GM03348 (cell line): Measurements from ENCODE around the gene MEA1.
"Not testable (repeated sequence)": the region's sequence is repeated elsewhere in the genome, so short reads cannot be mapped to it uniquely, and the experiment has no call there.

Experiments
- DNase-seq: peaks from one replicate; pipeline ENCODE4 v3.0.0; 2012; ENCODE audit warnings: low spot score

MEA1 gene

GRCh38 chr6:43009124-43009523 is 4.6 kb downstream of the MEA1 start:
- DNase-seq, result peak; percentile 33

- DNase-seq, result no peak
These were observed 6.6 kb downstream of the MEA1 start for GRCh38 chr6:43007126-43007525.

DNA sequence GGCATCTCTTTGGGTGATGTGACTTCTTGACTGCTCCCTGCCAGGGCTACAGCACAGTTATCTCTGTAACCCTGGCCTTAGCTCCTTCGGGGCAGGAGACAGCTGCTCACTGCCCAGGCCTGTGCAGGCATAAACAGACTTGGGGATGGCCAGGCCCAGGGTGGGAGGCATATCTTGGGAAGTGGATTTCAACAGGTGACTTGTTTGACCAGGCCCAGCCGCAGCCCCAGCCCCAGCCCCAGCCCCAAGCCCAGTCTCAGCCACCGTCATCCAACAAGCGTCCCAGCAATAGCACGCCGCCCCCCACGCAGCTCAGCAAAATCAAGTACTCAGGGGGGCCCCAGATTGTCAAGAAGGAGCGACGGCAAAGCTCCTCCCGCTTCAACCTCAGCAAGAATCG is 7.5 kb downstream of the MEA1 start:
- no peak for DNase-seq

DNA sequence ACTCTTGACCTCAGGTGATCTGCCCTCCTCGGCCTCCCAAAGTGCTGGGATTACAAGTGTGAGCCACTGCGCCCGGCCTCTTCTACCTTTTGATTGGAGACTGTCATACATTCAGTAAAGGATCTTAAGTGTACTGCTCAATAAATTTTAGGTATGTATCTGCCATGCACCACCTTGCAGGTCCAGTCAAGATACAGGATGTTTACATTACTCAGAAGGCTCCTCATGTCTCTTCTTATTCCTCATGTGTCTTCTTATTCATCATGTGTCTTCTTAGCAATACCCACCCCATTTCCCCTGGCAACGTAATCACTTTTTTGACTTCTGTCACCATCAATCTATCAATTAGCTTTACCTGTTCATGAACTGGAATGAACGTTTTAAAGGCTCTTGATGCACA is 7.9 kb downstream of the MEA1 start:
- DNase-seq, result no peak

DNA sequence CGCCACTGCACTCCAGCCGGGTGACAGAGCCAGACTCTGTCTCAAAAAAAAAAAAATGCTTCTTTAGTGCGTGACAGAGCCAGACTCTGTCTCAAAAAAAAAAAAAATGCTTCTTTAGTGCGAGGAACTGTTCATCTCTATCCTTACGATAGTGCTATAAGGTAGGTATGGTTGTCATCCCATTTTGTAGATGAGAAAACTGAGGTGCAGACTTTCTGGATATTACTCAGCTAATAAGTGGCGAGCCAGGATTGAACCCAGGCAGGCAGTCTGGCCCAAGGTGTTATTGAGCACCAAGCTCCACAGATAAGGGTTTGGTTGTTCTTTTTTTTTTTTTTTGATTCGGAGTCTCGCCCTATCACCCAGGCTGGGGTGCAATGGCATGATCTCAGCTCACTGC is 11.9 kb downstream of the MEA1 start:
- DNase-seq, result no peak

DNA sequence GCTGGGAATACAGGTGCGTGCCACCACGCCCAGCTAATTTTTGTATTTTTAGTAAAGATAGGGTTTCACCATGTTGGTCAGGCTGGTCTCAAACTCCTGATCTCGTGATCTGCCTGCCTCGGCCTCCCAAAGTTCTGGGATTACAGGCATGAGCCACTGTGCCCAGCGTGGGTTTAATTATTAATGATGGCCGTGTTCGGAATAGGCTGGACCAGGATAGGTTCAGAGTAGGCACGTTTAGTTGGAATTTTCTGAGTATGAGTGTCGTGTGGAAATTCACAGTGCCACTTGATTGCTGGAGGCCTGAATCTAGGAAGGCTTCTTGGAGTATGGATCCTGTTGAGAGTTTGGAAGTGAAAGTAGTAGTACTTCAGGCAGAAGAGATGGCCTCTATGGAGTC is 15.5 kb downstream of the MEA1 start:
- not testable (repeated sequence) for DNase-seq

DNA sequence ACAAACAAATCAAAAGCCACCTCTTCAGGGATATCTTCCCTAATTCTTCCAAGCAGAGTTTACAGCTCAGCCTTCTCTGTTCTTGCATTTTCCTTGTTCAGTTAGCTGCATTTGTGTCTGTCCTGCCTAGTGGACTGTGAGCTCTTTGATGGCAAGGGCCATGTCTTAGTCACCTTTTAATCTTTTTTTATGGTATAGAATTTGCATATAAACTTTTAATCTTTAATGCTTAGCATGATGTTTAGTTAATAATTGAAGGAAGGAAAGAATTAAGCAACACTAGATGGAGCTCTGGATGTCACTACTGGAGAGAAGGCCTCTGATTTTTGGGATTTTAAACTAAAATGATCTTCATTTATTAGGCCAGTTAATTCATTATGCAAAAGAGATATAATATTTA is 17.2 kb downstream of the MEA1 start:
- no peak for DNase-seq

DNA sequence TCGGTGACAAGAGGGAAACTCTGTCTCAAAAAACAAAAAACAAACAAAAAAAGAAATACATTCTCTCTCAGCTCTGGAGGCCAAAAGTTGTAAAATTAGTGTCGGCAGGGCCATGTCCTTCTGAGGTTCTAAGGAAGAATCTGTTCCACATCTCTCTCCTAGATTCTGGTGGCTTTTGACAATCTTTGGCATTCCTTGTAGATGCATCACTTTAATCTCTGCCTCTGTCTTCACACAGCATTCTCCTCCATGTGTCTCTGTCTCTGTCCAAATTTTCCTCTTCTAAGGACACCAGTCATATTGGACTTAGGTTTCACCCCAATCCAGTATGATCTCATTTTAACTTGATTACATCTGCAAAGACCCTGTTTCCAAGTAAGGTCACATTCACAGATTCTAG is 20.3 kb downstream of the MEA1 start:
- DNase-seq, result no peak

- no peak for DNase-seq
These were observed 23.8 kb downstream of the MEA1 start for GRCh38 chr6:42989923-42990322.

- peak; percentile 22 for DNase-seq
These were observed 25.2 kb downstream of the MEA1 start for GRCh38 chr6:42988486-42989020.

DNA sequence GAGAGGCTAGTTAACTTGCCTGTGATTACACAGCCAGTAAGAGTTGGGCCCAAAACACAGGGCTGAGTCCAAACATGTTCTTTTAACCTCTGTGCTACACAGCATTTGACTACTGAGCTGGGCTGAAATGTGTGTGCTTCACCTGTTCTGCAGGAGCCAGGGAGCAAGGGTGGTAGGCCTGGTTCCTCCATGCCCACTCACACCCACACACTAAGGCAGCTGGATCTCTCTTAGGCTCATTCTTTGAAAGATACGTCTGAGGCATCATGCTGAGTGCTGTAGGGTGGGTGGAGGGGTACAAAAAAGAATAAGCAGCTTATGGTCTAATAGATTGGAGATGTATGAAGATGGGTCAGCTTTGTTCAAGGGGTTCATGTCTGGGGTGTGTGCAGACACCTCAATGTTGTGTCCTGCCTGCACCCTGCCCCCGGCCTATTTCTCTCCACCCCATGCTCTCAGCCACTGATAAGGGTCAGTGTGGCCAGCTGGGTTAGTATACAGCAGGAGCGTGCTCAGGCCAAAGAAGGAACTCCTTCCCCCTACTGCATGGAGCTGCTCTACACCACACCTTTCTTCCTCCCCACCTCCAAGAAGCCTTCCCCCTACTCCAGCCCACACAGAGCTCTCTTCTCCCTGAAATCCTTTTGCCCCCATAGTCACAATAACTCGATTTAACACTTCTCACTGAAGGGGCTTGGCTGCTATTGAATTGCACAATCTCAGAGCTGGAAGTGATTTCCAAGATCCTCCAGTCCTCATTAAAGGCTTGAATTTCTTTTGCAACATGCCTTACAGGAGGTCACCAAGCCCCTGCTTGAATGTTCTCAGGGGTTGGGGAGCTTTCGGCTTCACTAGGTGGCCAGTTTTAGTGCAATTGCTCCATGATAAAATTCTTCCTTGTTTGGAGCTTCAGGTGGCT is 26.0 kb downstream of the MEA1 start:
- DNase-seq, result no peak

DNA sequence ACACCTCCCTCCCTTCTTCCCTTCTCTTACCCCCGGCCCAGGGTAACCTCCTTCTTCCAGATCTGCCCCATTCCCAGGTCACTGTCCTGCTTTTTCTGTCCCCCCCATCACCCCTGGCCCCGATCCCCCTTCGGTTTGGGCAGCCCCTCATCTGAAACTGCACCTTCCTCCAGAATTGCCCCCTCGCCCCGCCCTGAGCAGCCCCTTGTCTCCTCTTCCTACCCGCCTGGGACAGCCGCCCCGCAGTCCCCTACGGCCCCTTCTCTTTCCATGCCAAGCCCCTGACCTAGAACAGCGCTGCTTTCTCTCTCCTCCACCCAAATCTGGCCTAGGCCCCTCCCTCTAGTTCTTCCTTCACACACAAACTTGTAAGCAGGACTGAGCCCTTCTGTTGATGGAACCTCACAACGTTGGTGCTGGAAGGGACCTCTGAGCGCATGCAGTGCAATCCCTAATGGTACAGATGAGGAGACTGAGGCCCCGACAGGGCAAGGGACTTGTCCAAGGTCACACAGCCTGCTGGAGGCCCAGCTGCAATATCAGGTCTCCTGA is 28.7 kb downstream of the MEA1 start:
- DNase-seq, result peak; percentile 26

- DNase-seq, result peak; percentile 98
These were observed 29.5 kb downstream of the MEA1 start, which contains the start of gene PPP2R5D for GRCh38 chr6:42984001-42984923. PPP2R5D (plus strand) TSS chr6:42984570; CDS start chr6:42984678, 108 bp downstream.

DNA sequence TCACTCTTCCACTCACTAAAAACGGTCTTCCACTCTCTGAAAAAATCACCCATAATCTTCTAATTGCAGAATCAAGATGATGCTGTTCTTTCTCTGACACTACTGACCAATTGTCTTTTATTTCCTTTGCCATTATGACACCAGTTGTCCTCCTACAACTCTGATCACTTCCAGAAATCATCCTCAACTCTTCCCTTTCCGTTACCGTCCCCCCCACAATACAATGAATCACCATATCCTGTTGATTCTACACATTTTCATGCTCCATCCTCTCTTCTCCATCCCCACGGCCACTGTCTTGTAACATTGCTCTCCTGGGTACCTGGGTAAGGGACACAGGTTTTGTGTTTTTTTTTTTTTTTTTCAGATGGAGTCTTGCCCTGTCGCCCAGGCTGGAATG is 31.9 kb downstream of the MEA1 start:
- DNase-seq, result no peak

DNA sequence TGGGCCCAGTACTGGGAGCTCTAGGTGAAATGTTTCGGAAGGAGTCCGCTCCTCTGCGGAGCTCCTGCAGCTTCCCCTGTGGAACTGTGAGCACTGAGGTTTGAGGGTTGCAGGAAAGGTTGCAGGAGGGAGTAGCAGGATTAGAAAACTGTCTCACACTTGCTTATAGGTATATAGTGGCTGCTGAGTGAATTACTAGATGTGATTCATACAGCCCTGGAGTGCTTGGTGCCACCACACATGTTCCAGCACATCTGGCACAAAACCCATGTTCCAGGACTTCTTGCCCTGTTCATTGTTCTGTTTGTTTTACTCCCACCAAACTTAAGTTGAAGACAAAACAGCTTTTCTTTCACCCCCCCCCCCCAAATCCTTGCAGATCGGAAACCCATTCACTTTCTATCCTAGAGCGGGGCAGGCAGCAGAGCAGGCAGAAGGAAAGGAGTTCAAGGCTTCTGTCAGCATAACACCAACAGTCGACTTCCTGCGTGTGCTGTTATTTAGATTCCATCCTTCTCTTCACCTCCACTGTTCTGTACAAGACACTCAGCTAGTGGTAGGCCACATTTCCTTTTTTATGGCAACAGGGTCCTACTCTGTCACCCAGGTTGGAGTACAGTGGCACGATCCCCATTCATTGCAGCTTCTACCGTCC is 34.1 kb downstream of the MEA1 start:
- DNase-seq, result peak; percentile 47

DNA sequence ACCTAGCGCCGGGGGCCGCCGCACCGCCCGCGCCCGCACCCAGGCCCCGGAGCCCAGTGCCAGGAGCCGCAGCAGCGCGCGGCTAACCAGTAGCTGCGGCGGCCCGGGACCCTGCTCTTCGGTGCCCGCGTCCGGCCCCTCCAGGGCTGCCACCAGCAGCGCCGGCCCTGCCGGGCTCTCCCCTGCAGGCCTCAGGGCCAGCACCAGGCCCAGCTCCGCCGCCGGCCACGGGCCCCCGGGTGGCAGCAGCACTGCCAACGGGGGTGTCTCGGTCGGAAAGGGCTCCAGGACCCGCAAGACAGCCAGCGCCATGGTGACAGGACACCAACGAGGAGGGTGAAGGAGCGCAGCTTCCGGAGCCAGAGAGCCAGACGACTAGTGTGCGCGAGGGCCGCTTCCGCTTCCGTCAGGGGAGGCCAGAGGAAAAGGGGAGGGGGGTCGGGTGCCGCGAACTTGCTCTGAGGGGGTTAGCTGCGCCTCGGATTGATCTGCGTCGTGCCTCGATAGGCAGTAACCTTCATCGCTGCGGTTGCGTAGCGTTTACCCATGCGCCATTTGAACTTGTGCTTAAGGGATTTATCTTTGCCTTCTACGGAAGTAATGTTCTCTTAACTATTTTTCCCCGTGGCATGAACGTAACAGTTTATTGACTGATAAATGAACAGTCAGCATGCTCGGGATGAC is 34.8 kb downstream of the MEA1 start, which contains the start of gene PEX6:
TSS of gene PEX6 (minus strand) at position 343 of the 684 bp plus-strand sequence. CDS start at position 312, 31 bp downstream.
- peak; percentile 95 for DNase-seq

DNA sequence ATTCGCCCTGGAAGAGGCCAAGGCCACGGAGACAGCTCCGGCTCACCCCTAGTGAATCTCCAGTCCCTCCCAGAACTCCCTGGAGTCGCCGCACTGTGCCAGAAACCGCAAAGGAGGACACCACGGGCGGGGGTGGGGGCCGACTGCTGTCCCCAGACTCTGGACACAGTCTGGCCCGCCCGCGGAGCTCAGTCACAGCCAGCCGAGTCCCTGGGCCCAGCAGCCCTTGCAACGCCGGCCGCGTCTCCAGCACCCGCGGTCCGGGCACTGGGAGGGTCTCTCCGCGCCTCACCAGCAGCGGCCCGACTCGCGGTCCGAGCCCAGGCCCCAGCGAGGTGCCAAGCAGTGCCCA is 35.3 kb downstream of the MEA1 start:
- DNase-seq, result peak; percentile 71

DNA sequence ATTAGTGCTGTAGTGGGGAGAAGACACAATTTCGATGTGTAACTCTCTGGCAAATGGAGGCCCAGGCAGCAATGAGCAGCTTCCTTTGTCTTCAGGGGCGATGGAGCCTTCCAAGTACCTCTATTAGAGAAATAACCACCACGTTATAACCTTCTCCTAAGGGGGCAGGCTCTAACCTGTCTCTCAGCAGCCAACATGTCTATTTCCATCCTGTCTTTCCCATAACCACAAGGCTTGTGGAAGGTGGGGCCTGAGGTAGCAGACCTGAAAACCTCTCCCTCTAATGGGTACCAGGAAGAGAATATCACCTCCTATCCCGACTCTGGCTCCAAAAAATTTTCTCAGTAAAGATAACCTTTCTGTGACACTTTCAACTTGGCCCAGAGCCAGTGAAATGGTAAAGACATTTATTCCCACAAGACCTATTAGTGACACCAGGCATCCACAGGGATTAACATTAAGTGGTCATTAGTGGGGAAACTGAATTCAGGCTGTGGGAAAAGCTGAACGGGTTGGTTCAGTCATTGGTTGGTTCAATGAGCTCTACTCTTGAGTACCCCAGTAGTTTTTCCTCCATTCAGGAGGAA is 38.7 kb downstream of the MEA1 start:
- DNase-seq, result no peak

DNA sequence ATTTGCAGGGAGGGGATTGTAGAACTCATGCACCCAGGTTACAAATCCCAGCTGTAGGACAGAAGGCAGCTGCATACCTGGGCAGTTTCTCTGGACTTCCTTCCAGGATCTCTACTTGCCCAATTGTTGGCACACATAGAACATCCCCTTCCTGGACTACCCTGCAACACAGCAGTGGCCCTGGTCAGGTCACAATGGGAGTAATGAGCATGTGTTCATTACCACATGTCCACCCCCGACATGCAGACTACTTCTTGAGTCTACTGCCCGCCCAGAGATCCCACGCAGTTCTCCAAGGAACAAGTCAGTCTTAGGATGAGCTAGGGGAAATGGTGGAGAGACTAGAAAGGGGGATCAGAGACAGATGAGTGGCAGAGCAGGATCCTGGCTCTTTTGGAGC is 39.8 kb downstream of the MEA1 start:
- no peak for DNase-seq

DNA sequence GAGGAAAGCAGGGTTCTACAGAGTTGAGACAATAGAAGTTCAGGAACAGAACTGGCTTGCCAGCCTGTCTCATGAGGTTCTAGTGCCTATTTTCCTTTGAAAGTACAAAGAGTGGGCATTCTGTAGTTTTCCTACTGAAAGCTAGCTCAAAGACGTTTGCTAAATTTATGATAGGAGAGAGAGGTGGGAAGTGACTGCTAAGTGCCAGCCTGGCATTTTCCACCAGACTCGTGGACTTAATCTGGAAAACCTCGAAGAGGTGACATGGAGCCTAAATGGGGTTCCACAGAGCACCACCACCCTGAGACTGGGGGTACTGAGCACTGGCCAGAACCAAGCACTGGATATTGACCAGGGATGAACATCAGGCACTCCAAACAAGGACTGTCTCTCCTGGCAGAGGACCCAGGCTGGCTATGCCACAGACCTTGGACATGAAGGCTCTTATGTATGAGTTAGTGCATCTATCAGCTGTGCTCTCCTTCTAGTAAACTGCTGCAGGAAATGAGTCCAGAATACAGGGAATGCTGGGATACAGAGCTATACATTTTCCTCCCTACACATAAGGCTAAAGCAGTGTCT is 41.9 kb downstream of the MEA1 start:
- DNase-seq, result no peak
